Breast epithelium (tissue), 4 donors: Measurements from ENCODE around the gene UBAP1L. TPM values are rescaled to one million over a fixed set of nuclear protein-coding genes. Genes with fewer than 3 reads are reported as not detected.
A peak's percentile ranks its signal among the peaks of the same experiment; 100 is the strongest.

ENCODE experiments used
- DNase-seq, 2 donors: peaks; one replicate each; pipeline ENCODE4 v3.0.0-alpha.2; 2019; ENCODE audit warnings: low spot score in 2 of 2
- H3K27ac ChIP-seq, 2 donors: fragments of 200-600 bp; sonication (generic) in 1 of 2; one replicate each; pipeline ENCODE4 v1.5.1; 2016 to 2019; ENCODE audit warnings: mild to moderate bottlenecking in 1 of 2
- H3K27me3 ChIP-seq, 2 donors: fragments of 200-600 bp; sonication (generic) in 1 of 2; one replicate each; pipeline versions ENCODE4 v1.5.1 to v1.6.0; 2017 to 2019; ENCODE audit warnings: control low read depth in 1 of 2, mild to moderate bottlenecking in 1 of 2
- H3K36me3 ChIP-seq: fragments of 200-600 bp; one replicate; pipeline ENCODE4 v1.5.1; 2019
- H3K4me1 ChIP-seq, 2 donors: fragments of 200-600 bp; sonication (generic); one replicate each; pipeline ENCODE4 v1.5.1; 2016 to 2019; ENCODE audit warnings: control low read depth in 1 of 2
- H3K4me3 ChIP-seq, 3 donors: fragments of 200-600 bp; sonication (generic); 1 replicate in 2 of 3; 2 replicates in 1 of 3; pipeline ENCODE4 v1.5.1; 2016 to 2019; ENCODE audit warnings: mild to moderate bottlenecking in 3 of 3, moderate library complexity in 2 of 3
- H3K9me3 ChIP-seq, 2 donors: fragments of 200-600 bp; sonication (generic) in 1 of 2; one replicate each; pipeline ENCODE4 v1.5.1; 2016 to 2019; ENCODE audit warnings: control low read depth in 1 of 2
- CTCF ChIP-seq, 3 donors: fragments of 450-650 bp; IDR thresholded peaks; one replicate each; pipeline ENCODE4 v1.5.1; 2016 to 2017; ENCODE audit warnings: antibody characterized with exemption in 3 of 3, mild to moderate bottlenecking in 3 of 3, moderate library complexity in 3 of 3
- POLR2A ChIP-seq: fragments of 450-650 bp; IDR thresholded peaks from one replicate; pipeline ENCODE4 v1.6.1; 2016; ENCODE audit warnings: antibody characterized with exemption, mild to moderate bottlenecking, moderate library complexity
- POLR2AphosphoS5 ChIP-seq, 3 donors: sonication (generic); formaldehyde crosslinking; IDR thresholded peaks; one replicate each; pipeline ENCODE4 v1.6.1; 2017; ENCODE audit warnings: antibody characterized with exemption in 3 of 3
- intact Hi-C: fragments of 100-400 bp; cut with DNase I; formaldehyde crosslinking; loops from one replicate; pipeline ENCODE4 v1.15.1; 2023; ENCODE audit warnings: low total_unique reads
- total RNA-seq, 3 donors: library from RNA; depleted of rRNA; stranded (reverse); fragments of >200 nt; gene quantifications; one replicate each; pipeline ENCODE4 v1.1.0, GENCODE V29; 2016

UBAP1L gene
- total RNA-seq, 3 donors from 2014 or later: 3.7 to 10.0 (median 7.2) TPM

- Histone ChIP-seq H3K27me3 (no peaks in the 10 kb centered on the region), H3K4me1 (no peaks in the 10 kb centered on the region), H3K4me3 (no peak overlapping the region), H3K9me3 (no peaks in the 10 kb centered on the region), H3K27ac (peak overlapping the region in 1 of 2 donors; percentile 41), H3K36me3 (no peaks in the 10 kb centered on the region)
- no peak for DNase-seq
- TF ChIP-seq CTCF (IDR thresholded peaks at IDR 0.05): no peak
- TF ChIP-seq POLR2AphosphoS5 (IDR thresholded peaks at IDR 0.05): no peak
- no peak for TF ChIP-seq POLR2A
- intact Hi-C loops: no loop called here
Measured at GRCh38 chr15:65058394-65059368, 56.3 kb downstream of the UBAP1L start.

DNA sequence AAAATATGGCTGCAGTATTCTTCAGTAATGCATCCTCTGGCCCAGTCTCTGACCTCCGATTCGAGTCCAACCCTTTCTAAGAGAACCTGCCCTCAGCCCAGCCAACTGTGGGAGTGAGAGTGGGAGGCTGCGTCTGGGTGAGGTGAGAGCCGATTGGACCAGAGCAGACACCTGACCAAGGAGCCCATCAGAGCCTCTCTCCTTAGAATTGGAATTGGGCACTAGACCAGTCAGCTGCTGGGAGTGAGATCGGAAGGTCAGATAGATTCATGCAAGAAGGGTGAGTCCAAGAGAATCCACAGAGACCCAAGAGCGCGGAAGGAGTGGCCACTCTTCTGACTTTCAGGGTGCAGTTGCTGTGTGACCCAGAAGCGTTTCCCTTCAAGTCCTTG lies 57.5 kb downstream of the UBAP1L start:
- Histone ChIP-seq H3K4me3 (no peak overlapping the region), H3K36me3 (no peaks in the 10 kb centered on the region), H3K27me3 (no peaks in the 10 kb centered on the region), H3K4me1 (no peaks in the 10 kb centered on the region), H3K9me3 (no peaks in the 10 kb centered on the region), H3K27ac (peak overlapping the region in 1 of 2 donors; percentile 39)
- DNase-seq: no peak
- intact Hi-C loops: no loop called here
- TF ChIP-seq POLR2AphosphoS5 (IDR thresholded peaks at IDR 0.05) (no peak), CTCF (IDR thresholded peaks at IDR 0.05) (no peak), POLR2A (no peak)

GRCh38 chr15:65056868-65057548 lies 58.0 kb downstream of the UBAP1L start:
- Histone ChIP-seq H3K4me1 (no peaks in the 10 kb centered on the region), H3K27me3 (no peaks in the 10 kb centered on the region), H3K27ac (peak overlapping the region in 1 of 2 donors; percentile 39), H3K4me3 (no peak overlapping the region), H3K9me3 (no peaks in the 10 kb centered on the region), H3K36me3 (no peaks in the 10 kb centered on the region)
- TF ChIP-seq POLR2A (no peak), CTCF (IDR thresholded peaks at IDR 0.05) (no peak), POLR2AphosphoS5 (IDR thresholded peaks at IDR 0.05) (no peak)
- no peak for DNase-seq
- intact Hi-C loops: no loop called here

GRCh38 chr15:65056106-65056505 lies 58.9 kb downstream of the UBAP1L start:
- Histone ChIP-seq H3K27me3 (no peaks in the 10 kb centered on the region), H3K4me1 (no peaks in the 10 kb centered on the region), H3K36me3 (no peaks in the 10 kb centered on the region), H3K9me3 (no peaks in the 10 kb centered on the region), H3K4me3 (no peak overlapping the region), H3K27ac (peak overlapping the region in 1 of 2 donors; percentile 59)
- DNase-seq: no peak
- TF ChIP-seq CTCF (IDR thresholded peaks at IDR 0.05): no peak
- no peak for TF ChIP-seq POLR2A
- no peak for TF ChIP-seq POLR2AphosphoS5 (IDR thresholded peaks at IDR 0.05)
- intact Hi-C loops: no loop called here
